SK-N-SH treated with all-trans-retinoic acid at 6 μM for 48 hours (cell line): ENCODE data around the gene AK1.

ENCODE experiments used
- ATAC-seq: fragments of 200-7000 bp; cut with Tn5 transposase; 3 replicates; pipeline ENCODE4 v1.9.1; 2020; ENCODE audit warnings: mild to moderate bottlenecking, moderate library complexity
- ARNTL ChIP-seq: fragments of 450-650 bp; formaldehyde crosslinking; IDR thresholded peaks from 2 replicates; pipeline ENCODE4 v1.5.0; 2020; ENCODE audit warnings: low read depth, mild to moderate bottlenecking, moderate library complexity, borderline replicate concordance
- ESRRG ChIP-seq: fragments of 250-450 bp; sonication (Bioruptor Pico); IDR thresholded peaks from 2 replicates; pipeline ENCODE4 v1.6.1; 2021; ENCODE audit warnings: mild to moderate bottlenecking
- GLIS3 ChIP-seq: fragments of 250-450 bp; sonication (Bioruptor Pico); IDR thresholded peaks from 2 replicates; pipeline ENCODE4 v1.5.0; 2020; ENCODE audit warnings: mild to moderate bottlenecking, moderate library complexity
- ISL1 ChIP-seq: fragments of 250-450 bp; sonication (Bioruptor Pico); IDR thresholded peaks from 2 replicates; pipeline ENCODE4 v2.1.2; 2022; ENCODE audit warnings: mild to moderate bottlenecking, moderate library complexity
- OSR1 ChIP-seq: fragments of 250-450 bp; sonication (Bioruptor Pico); IDR thresholded peaks from 2 replicates; pipeline ENCODE4 v1.8.0; 2022; ENCODE audit warnings: moderate library complexity, mild to moderate bottlenecking, inconsistent platforms
- TCF4 ChIP-seq: fragments of 250-450 bp; sonication (Bioruptor Pico); IDR thresholded peaks from 2 replicates; pipeline ENCODE4 v1.8.0; 2021; ENCODE audit warnings: mild to moderate bottlenecking, moderate library complexity, borderline replicate concordance
- TOX ChIP-seq: fragments of 250-450 bp; sonication (Bioruptor Pico); IDR thresholded peaks from 2 replicates; pipeline ENCODE4 v1.8.0; 2021; ENCODE audit warnings: mild to moderate bottlenecking, moderate library complexity, borderline replicate concordance
- ZC3H10 ChIP-seq: fragments of 250-450 bp; sonication (Bioruptor Pico); IDR thresholded peaks from 2 replicates; pipeline ENCODE4 v1.5.1; 2021; ENCODE audit warnings: mild to moderate bottlenecking, moderate library complexity
- ZFP3 ChIP-seq: fragments of 250-450 bp; sonication (Bioruptor Pico); IDR thresholded peaks from 2 replicates; pipeline ENCODE4 v1.5.0; 2020; ENCODE audit warnings: mild to moderate bottlenecking, moderate library complexity
- ZFP30 ChIP-seq: fragments of 450-650 bp; formaldehyde crosslinking; IDR thresholded peaks from 2 replicates; pipeline ENCODE4 v1.5.0; 2022; ENCODE audit warnings: mild to moderate bottlenecking, moderate library complexity
- ZNF565 ChIP-seq: fragments of 450-650 bp; formaldehyde crosslinking; conservative IDR thresholded peaks from 2 replicates; pipeline ENCODE4 v1.5.0; 2020; ENCODE audit warnings: low read depth, mild to moderate bottlenecking, moderate library complexity
- ZNF8 ChIP-seq: fragments of 450-650 bp; formaldehyde crosslinking; IDR thresholded peaks from 2 replicates; pipeline ENCODE4 v1.5.0; 2020; ENCODE audit warnings: mild to moderate bottlenecking, moderate library complexity
- TF ChIP-seq, protein P1 (sequence below): fragments of 250-450 bp; sonication (Bioruptor Pico); IDR thresholded peaks from 2 replicates; pipeline ENCODE4 v1.5.1; 2021; ENCODE audit warnings: mild to moderate bottlenecking, moderate library complexity
- TF ChIP-seq, protein P2 (sequence below): fragments of 250-450 bp; sonication (Bioruptor Pico); IDR thresholded peaks from 2 replicates; pipeline ENCODE4 v1.8.0; 2021; ENCODE audit warnings: low read depth, mild to moderate bottlenecking, moderate library complexity, borderline replicate concordance
- TF ChIP-seq, protein P3 (sequence below): fragments of 250-450 bp; sonication (Bioruptor Pico); IDR thresholded peaks from 2 replicates; pipeline ENCODE4 v1.5.0; 2020; ENCODE audit warnings: mild to moderate bottlenecking, moderate library complexity
- TF ChIP-seq, protein P4 (sequence below): fragments of 250-450 bp; sonication (Bioruptor Pico); IDR thresholded peaks from 2 replicates; pipeline ENCODE4 v1.8.0; 2020; ENCODE audit warnings: mild to moderate bottlenecking, moderate library complexity, borderline replicate concordance

Gene AK1

DNA sequence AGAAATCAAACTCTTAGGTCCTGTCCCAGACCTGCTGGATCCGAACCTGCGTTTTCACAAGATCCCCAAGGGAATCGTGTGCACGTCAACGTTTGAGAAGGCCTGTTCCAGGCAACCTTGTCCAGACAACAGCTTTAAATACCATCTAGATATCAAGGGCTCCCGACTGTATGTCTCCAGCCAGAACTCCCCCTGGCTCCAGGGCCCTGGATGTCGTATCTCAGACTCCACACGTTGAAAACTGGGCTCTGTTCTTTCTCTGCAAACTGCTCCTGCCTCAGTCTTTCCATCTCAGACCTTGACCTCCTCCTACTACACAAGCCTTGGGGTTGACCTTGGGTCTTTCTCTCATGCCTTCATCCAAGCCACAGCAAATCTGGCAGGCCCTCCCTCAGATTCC lies 17.2 kb downstream of the AK1 start:
- TF ChIP-seq, protein P1, sequence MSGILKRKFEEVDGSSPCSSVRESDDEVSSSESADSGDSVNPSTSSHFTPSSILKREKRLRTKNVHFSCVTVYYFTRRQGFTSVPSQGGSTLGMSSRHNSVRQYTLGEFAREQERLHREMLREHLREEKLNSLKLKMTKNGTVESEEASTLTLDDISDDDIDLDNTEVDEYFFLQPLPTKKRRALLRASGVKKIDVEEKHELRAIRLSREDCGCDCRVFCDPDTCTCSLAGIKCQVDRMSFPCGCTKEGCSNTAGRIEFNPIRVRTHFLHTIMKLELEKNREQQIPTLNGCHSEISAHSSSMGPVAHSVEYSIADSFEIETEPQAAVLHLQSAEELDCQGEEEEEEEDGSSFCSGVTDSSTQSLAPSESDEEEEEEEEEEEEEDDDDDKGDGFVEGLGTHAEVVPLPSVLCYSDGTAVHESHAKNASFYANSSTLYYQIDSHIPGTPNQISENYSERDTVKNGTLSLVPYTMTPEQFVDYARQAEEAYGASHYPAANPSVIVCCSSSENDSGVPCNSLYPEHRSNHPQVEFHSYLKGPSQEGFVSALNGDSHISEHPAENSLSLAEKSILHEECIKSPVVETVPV (CRISPR knock-in tag), result no peak
- TF ChIP-seq, protein P2, sequence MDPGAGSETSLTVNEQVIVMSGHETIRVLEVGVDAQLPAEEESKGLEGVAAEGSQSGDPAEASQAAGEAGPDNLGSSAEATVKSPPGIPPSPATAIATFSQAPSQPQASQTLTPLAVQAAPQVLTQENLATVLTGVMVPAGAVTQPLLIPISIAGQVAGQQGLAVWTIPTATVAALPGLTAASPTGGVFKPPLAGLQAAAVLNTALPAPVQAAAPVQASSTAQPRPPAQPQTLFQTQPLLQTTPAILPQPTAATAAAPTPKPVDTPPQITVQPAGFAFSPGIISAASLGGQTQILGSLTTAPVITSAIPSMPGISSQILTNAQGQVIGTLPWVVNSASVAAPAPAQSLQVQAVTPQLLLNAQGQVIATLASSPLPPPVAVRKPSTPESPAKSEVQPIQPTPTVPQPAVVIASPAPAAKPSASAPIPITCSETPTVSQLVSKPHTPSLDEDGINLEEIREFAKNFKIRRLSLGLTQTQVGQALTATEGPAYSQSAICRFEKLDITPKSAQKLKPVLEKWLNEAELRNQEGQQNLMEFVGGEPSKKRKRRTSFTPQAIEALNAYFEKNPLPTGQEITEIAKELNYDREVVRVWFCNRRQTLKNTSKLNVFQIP (CRISPR knock-in tag), result no peak
- no peak for ATAC-seq

DNA sequence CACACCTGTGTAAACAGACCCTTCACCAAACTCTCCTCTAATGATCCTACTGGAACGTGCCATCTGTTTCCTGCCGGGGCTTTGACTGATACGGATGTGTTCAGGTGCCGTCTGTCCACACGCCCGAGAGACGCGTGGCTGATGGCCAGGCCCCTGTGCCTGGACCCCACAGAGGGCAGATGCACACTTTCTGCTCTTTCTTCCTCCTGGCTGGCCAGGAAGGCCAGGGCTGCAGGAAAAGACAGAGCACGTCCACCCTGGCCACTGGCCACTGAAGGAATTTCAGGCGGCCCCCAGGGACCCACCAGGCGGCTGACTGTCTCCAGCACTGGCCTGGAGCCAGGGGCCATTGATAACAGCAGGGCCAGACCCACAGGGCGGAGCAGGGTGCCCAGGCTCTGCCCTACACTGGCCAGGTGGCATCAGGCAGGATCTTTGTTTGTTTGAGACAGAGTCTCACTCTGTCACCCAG lies 19.4 kb downstream of the AK1 start:
- TF ChIP-seq TCF4 (CRISPR knock-in tag), result peak; percentile 77; the same call in 1 of the 2 replicates
- TF ChIP-seq, protein P3, sequence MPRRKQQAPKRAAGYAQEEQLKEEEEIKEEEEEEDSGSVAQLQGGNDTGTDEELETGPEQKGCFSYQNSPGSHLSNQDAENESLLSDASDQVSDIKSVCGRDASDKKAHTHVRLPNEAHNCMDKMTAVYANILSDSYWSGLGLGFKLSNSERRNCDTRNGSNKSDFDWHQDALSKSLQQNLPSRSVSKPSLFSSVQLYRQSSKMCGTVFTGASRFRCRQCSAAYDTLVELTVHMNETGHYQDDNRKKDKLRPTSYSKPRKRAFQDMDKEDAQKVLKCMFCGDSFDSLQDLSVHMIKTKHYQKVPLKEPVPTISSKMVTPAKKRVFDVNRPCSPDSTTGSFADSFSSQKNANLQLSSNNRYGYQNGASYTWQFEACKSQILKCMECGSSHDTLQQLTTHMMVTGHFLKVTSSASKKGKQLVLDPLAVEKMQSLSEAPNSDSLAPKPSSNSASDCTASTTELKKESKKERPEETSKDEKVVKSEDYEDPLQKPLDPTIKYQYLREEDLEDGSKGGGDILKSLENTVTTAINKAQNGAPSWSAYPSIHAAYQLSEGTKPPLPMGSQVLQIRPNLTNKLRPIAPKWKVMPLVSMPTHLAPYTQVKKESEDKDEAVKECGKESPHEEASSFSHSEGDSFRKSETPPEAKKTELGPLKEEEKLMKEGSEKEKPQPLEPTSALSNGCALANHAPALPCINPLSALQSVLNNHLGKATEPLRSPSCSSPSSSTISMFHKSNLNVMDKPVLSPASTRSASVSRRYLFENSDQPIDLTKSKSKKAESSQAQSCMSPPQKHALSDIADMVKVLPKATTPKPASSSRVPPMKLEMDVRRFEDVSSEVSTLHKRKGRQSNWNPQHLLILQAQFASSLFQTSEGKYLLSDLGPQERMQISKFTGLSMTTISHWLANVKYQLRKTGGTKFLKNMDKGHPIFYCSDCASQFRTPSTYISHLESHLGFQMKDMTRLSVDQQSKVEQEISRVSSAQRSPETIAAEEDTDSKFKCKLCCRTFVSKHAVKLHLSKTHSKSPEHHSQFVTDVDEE, result 0 out of 2 replicates have a peak, but pooled peaks have one; percentile 20
- TF ChIP-seq ARNTL (CRISPR knock-in tag), result no peak
- TF ChIP-seq, all 23 proteins: peak for 2
- ATAC-seq, result no peak

DNA sequence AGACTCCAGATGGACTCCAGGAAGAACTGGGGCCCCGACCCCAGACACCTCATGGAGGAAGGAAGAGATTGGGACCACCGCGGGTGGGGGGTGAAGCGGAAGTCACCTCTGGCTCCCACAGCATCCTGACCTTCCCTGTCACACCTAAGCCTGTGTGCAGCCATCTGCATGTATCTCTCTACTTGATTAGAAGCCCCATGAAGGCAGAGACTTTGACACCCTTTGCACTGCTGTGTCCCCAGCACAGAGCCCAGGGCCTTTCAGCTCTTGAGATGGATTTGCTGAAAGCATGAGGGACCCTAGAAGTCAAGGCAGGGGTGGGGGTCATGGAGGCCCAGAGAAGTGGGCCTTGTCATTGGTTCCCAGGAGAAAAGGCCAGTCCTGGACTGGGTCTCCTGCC lies 20.2 kb downstream of the AK1 start:
- TF ChIP-seq ARNTL (CRISPR knock-in tag) (no peak), TOX (no peak), ZFP3 (no peak), ZC3H10 (CRISPR knock-in tag) (no peak), TCF4 (CRISPR knock-in tag) (no peak), OSR1 (CRISPR knock-in tag) (no peak), ZNF8 (CRISPR knock-in tag) (no peak), ZFP30 (CRISPR knock-in tag) (no peak), ESRRG (CRISPR knock-in tag) (no peak), ISL1 (CRISPR knock-in tag) (no peak), GLIS3 (CRISPR knock-in tag) (no peak)
- TF ChIP-seq, protein P2 (CRISPR knock-in tag), result no peak
- TF ChIP-seq, protein P1 (CRISPR knock-in tag), result no peak
- ATAC-seq, result no peak

DNA sequence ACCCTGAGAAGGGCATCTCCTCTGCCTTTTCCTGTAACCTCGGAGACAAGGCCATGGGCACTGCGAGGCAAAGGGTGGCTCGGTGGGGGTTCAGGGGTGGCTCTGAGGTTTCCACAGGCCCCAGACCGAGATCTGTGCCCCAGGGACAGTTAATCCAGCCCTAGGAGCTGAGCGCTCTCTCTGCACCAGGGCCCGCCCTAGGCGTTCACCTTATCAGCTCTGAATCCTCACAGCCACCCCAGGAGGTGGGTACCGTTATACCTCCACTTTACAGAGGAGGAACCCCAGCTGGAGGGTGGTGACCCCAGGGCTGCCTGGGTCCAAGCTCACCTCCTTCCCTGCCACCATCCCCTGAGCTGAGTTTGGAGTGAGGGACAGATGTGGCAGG lies 20.8 kb downstream of the AK1 start:
- TF ChIP-seq OSR1 (CRISPR knock-in tag) (no peak), ZFP30 (CRISPR knock-in tag) (no peak), GLIS3 (CRISPR knock-in tag) (no peak), ZNF8 (CRISPR knock-in tag) (no peak), TCF4 (CRISPR knock-in tag) (no peak), ZFP3 (no peak), ZNF565 (no peak), ARNTL (CRISPR knock-in tag) (no peak)
- TF ChIP-seq, protein P4, sequence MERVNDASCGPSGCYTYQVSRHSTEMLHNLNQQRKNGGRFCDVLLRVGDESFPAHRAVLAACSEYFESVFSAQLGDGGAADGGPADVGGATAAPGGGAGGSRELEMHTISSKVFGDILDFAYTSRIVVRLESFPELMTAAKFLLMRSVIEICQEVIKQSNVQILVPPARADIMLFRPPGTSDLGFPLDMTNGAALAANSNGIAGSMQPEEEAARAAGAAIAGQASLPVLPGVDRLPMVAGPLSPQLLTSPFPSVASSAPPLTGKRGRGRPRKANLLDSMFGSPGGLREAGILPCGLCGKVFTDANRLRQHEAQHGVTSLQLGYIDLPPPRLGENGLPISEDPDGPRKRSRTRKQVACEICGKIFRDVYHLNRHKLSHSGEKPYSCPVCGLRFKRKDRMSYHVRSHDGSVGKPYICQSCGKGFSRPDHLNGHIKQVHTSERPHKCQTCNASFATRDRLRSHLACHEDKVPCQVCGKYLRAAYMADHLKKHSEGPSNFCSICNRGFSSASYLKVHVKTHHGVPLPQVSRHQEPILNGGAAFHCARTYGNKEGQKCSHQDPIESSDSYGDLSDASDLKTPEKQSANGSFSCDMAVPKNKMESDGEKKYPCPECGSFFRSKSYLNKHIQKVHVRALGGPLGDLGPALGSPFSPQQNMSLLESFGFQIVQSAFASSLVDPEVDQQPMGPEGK, result no peak
- TF ChIP-seq, protein P3, result no peak
- TF ChIP-seq, all 23 proteins: peak for 0
- ATAC-seq, result no peak
